Activated CD4-positive, alpha-beta T cell treated with anti-CD3 and anti-CD28 coated beads, Interleukin-2, amount 50 U/mL, for 16 hours (primary cell): ENCODE measurements around the gene ADD1.
"Not testable (repeated sequence)": the region's sequence is repeated elsewhere in the genome, so short reads cannot be mapped to it uniquely, and the experiment has no call there.

ENCODE experiments used
- DNase-seq: peaks from one replicate; pipeline ENCODE4 v3.0.0-alpha.2; 2020

The ADD1 gene

DNA sequence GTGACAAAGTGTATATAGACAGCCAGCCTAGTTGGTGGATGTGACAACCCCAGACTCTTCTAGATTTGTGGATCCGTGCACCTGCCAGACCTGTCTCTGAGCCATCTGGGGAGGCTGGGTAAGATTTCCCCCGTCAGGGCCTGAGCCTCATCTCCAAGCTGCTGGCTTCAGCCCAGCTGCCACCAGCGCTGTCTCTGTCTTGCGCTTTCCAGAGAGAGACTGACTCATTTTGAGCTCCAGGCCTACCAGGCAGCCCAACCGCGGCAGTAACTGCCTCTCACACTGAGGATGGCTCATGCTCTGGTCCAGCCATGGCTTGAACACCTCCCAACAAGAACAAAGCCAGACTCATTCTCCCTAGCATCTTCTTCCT lies 93.1 kb downstream of the ADD1 start:
- peak; percentile 89 for DNase-seq

DNA sequence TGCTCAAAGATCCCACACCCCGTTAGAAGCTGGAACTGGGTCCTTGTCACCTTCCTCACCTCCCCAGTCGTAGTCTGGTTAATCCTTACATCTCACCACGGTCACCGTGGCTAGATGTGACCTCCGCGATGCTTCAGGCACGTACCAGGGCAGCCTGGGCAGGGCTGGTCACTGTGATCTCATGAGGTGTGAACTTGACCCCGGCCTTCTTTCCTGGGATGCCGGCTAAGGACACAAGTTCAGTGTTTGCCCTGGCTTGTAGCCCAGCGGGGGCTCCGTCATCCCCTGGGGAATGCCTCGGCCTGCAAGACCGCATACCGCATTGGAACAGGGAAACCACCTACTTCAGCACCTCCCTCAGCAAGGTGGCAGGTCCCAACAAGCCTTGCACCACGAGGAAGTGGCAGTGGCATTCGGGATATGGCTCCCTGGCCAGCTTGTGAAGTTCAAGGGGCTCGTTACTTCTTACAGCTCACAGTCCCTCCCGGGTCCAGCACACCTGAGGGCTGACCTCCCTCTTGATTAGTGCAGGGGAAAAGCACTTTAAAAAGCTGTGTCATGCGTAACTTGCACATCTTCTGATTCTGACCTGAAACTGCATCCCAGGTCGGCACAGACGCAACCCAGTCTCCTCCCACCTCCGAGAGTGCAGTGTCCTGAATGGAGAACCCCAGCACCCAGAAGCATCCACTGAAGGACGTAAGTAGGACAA lies 93.7 kb downstream of the ADD1 start:
- peak; percentile 48 for DNase-seq

DNA sequence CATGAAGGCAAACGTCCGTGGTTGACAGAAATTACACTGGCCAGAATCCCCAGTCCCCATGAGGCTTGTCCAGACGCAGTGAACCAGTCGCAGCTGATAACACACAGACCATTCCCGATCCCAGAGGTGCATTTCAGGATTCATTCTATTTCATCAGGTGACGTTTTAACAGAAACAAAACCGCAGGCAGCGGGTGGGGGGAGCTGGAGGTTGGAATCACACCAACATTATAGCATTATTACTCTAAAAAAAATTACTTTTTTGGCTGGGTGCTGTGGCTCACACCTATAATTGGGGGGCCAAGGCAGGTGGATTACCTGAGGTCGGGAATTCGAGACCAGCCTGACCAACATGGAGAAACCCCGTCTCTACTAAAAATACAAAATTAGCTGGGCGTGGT lies 94.3 kb downstream of the ADD1 start:
- no peak for DNase-seq

GRCh38 chr4:2938411-2938810 lies 94.8 kb downstream of the ADD1 start:
- DNase-seq, result not testable (repeated sequence)

- DNase-seq, result no peak
Observed at GRCh38 chr4:2938906-2939305, 95.3 kb downstream of the ADD1 start.

DNA sequence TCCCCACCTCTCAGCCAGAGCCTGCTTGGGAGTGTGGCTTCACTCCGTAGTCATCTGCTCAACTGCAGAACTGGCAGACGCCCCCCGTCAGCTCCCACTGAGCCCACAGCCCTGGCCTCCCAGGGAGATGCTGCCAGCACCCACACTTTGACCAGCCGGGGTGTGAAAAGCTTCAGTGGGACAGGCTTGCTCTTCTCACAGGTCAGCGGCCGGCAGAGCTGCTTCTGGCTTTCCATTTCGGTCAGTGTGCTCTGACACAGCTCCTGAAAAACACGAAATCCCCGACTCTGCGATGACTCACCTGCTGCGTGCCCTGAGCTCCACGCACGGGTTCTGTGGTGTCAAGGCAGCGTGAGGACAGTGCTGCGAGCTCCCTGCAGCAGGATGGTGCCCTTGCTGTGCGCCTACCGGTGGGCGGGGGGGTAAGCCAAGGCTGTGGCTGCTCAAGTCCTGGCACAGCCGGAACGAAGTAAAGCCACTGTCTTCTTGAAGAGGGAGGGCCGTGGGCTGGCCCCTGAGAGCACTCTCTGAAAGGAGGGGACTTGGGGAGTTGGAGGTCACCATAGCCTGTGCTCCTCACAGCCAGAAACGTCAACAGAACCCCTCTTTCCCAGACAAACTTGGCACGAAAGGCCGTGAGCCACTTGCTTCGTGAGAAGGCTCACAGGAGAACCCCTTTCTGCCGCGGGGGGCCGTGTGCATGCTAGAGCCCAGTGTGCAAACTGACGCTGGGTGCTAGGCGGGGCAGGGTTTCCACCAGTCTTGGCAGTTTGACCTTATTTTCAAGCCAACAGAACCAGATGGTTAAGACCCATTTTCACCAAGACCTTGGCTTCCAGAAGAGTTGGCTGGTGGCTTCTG lies 96.0 kb downstream of the ADD1 start:
- no peak for DNase-seq

- no peak for DNase-seq
Observed at GRCh38 chr4:2940267-2941137, 96.9 kb downstream of the ADD1 start.

- no peak for DNase-seq
Observed at GRCh38 chr4:2941138-2942036, 97.7 kb downstream of the ADD1 start.

GRCh38 chr4:2942037-2942531 lies 98.4 kb downstream of the ADD1 start:
- no peak for DNase-seq

GRCh38 chr4:2942532-2943363 lies 99.1 kb downstream of the ADD1 start:
- DNase-seq, result no peak

DNA sequence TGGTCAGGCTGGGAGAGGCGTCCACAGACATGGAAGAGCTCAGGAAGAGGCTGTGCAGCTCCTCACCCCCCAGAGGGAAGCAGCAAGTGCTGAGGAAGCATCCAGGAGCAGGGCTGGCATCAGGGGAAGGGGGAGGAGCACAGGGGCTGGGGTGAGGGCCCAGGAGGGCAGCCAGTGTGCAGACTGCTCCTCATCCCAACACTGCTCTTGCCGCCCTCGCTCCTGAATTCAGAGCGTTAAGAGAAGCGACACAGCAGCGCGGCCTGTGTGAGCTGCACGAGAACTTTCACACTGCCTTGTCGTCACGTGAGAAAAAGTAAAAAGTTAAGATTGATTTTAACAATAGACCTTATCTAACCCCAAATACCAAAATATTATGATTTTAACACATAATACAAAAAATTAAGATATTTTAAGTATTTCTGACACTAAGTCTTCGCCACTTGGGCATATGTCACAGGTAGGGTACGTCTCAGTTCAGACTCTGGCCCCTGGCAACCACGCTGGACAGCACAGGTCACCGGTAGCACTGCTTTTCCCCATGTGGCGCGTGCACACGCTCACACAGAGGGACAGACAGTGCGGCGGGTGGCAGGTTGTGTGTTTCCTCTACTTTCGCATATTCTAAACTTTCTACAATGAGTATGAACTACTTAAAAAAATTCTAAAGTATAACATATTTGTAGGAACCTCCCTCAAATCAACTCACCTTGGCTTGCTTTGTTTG lies 99.9 kb downstream of the ADD1 start:
- DNase-seq, result no peak

DNA sequence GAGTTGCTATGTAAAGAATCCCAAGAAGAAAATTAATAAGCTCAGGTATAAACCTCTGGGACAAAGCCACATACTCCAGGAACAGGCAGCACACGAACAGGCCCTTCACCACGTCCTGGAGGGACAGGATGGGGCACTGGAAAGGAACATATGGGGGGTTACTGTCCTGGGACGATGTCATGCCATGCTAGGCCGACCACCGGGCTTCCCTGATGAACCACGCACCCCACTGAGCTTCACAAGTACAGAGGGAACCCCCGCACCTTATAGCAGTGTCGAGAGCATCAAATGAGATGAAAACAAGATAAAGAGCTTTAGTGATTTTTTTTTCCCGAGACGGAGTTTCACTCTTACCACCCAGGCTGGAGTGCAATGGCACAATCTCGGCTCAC lies 100.4 kb downstream of the ADD1 start:
- no peak for DNase-seq

- no peak for DNase-seq
Observed at GRCh38 chr4:2944586-2945526, 101.2 kb downstream of the ADD1 start.

DNA sequence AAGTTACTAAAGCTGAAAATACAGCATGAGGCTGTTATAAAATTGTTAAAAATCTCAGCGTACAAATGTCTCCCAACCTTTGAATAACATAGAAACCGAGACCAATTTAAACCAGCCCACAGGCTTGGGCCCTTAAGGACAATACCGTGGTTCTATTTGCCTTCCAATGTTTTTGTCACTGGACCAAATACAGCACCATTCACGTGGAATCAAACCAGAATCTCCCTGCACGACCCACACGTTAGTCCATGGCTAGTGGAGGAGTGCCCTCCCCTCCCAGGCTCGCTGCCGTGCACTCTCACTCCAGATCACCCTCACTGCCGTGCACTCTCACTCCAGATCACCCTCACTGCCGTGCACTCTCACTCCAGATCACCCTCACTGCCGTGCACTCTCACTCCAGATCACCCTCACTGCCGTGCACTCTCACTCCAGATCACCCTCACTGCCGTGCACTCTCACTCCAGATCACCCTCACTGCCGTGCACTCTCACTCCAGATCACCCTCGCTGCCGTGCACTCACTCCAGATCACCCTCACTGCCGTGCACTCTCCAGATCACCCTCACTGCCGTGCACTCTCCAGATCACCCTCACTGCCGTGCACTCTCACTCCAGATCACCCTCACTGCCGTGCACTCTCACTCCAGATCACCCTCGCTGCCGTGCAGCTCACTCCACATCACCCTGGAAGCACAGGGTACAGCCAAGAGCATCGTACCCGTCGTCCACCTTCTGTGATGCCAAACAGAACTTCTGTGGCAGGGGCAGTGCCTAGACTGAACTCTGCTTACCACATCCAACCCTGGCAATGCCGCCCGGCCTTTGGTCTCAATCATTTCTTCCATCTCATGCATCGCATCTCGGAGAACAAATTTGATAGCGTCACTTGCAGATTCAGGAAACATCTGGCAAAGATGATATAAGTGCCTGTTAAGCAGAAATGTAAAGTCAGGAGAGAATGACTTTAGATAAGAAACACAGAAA lies 102.3 kb downstream of the ADD1 start:
- not testable (repeated sequence) for DNase-seq

DNA sequence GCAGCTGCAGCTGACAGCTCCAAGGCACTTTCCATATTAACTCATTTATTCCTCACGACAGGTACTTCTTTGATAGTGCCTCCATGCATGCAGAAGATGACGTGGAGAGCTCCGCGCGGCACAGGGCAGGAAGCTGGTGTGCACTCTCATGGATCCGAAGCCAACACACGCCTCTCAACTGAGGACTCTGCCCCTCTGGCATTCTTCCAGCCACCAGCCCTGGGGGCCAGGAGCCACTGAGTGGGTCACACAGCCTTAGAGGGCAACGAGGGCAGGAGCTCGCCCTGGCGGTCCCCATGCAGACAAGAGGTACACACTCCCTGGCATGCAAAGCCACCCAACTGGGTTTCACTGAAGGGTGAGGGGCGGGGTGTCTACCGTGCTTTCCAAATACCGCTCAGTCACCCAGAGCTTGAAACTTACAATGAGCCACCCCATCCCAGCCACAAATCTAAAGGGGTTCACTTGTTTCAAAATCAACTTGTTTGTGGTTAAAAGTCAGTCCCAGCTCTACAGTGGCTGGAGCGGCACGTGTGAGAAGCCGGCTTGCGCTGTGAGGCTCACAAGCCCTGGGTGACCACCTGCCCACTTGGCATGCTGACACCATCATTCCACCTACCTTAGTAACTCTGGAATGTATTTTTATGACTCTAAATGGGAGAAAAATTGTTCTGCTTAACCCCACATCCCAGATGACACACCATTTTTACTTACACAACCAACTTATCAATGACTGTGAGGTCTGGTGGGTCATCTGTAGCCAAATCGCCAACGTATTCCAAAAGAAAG lies 103.4 kb downstream of the ADD1 start:
- no peak for DNase-seq

GRCh38 chr4:2947926-2948325 lies 104.3 kb downstream of the ADD1 start:
- no peak for DNase-seq
